CD14-positive monocyte (primary cell): ENCODE data around the gene MRPL10. TPM values are rescaled to one million over a fixed set of nuclear protein-coding genes. Genes with fewer than 3 reads are reported as not detected.

ENCODE experiments used
- DNase-seq, 3 donors: peaks; one replicate each; pipeline ENCODE4 v3.0.0-alpha.2; 2011 to 2022
- H2AFZ ChIP-seq: 2 replicates; pipeline ENCODE4 v1.6.0; 2012; ENCODE audit warnings: mild to moderate bottlenecking, low read depth, low read length, inconsistent platforms; ENCODE audit not compliant: insufficient read depth, poor library complexity, severe bottlenecking
- H3K27ac ChIP-seq, 2 donors: 1 replicate in 1 of 2; 2 replicates in 1 of 2; pipeline ENCODE4 v1.5.1; 2012 to 2013; ENCODE audit warnings: low read length in 2 of 2, control low read depth in 1 of 2, inconsistent platforms in 1 of 2, low read depth in 1 of 2, mild to moderate bottlenecking in 1 of 2
- H3K27me3 ChIP-seq, 2 donors: one replicate each; pipeline versions ENCODE4 v1.6.0 to v1.6.1; 2011 to 2013; ENCODE audit warnings: low read length in 2 of 2; ENCODE audit not compliant: control insufficient read depth in 2 of 2, insufficient read depth in 2 of 2
- H3K36me3 ChIP-seq, 2 donors: replicated peaks in 1 of 2; 1 replicate in 1 of 2; 2 replicates in 1 of 2; pipeline versions ENCODE4 v1.5.1 to v1.6.1; 2012 to 2013; ENCODE audit warnings: low read length in 2 of 2, control low read depth in 1 of 2, inconsistent platforms in 1 of 2, mild to moderate bottlenecking in 1 of 2; ENCODE audit not compliant: insufficient read depth in 2 of 2, control insufficient read depth in 1 of 2
- H3K4me1 ChIP-seq, 2 donors: 1 replicate in 1 of 2; 2 replicates in 1 of 2; pipeline versions ENCODE4 v1.5.1 to v1.6.1; 2012 to 2013; ENCODE audit warnings: low read length in 2 of 2, control low read depth in 1 of 2, inconsistent platforms in 1 of 2, mild to moderate bottlenecking in 1 of 2, moderate library complexity in 1 of 2; ENCODE audit not compliant: insufficient read depth in 2 of 2, control insufficient read depth in 1 of 2
- H3K4me2 ChIP-seq: replicated peaks from 2 replicates; pipeline ENCODE3; 2012; ENCODE audit warnings: low read length, moderate library complexity, mild to moderate bottlenecking; ENCODE audit not compliant: poor library complexity, severe bottlenecking; ENCODE audit errors: extremely low read depth
- H3K4me3 ChIP-seq, 3 experiments: fragments of 200-600 bp in 1 of 3; sonication (generic) in 1 of 3; replicated peaks in 1 of 3; 1 replicate in 2 of 3; 2 replicates in 1 of 3; pipeline ENCODE4 v1.5.1; 2011 to 2013; ENCODE audit warnings: low read length in 3 of 3, mild to moderate bottlenecking in 3 of 3, control low read depth in 2 of 3, low read depth in 2 of 3, inconsistent platforms in 1 of 3, moderate library complexity in 1 of 3
- H3K79me2 ChIP-seq: 2 replicates; pipeline ENCODE4 v1.6.0; 2012; ENCODE audit warnings: mild to moderate bottlenecking, control low read depth, inconsistent platforms, low read length, moderate library complexity; ENCODE audit not compliant: insufficient read depth
- H3K9ac ChIP-seq: 2 replicates; pipeline ENCODE4 v1.6.0; 2017; ENCODE audit warnings: low read length, mild to moderate bottlenecking; ENCODE audit not compliant: insufficient read depth, poor library complexity, severe bottlenecking
- H3K9me3 ChIP-seq, 2 donors: replicated peaks in 1 of 2; 1 replicate in 1 of 2; 2 replicates in 1 of 2; pipeline versions ENCODE4 v1.5.1 to v1.6.1; 2012 to 2013; ENCODE audit warnings: low read length in 2 of 2, control low read depth in 1 of 2; ENCODE audit not compliant: control insufficient read depth in 1 of 2, insufficient read depth in 1 of 2
- H4K20me1 ChIP-seq: 2 replicates; pipeline ENCODE4 v1.6.0; 2012; ENCODE audit warnings: mild to moderate bottlenecking, low read length, control low read depth, moderate library complexity; ENCODE audit not compliant: insufficient read depth
- H3K27ac Mint-ChIP-seq, 7 donors: one replicate each; pipeline ENCODE4 v1.8.0; 2020; ENCODE audit warnings: mild to moderate bottlenecking in 7 of 7, mixed read lengths in 7 of 7, moderate library complexity in 6 of 7, inconsistent platforms in 2 of 7
- H3K27me3 Mint-ChIP-seq, 3 donors: one replicate each; pipeline ENCODE4 v1.8.0; 2021 to 2022; ENCODE audit warnings: low read depth in 3 of 3, mild to moderate bottlenecking in 3 of 3, mixed read lengths in 3 of 3, moderate library complexity in 3 of 3, inconsistent platforms in 1 of 3
- H3K36me3 Mint-ChIP-seq, 2 donors: one replicate each; pipeline ENCODE4 v1.8.0; 2020; ENCODE audit warnings: mixed read lengths in 2 of 2, inconsistent platforms in 1 of 2, mild to moderate bottlenecking in 1 of 2
- H3K4me1 Mint-ChIP-seq: one replicate; pipeline ENCODE4 v1.8.0; 2020; ENCODE audit warnings: mild to moderate bottlenecking, mixed read lengths
- H3K4me3 Mint-ChIP-seq, 2 donors: one replicate each; pipeline ENCODE4 v1.8.0; 2020; ENCODE audit warnings: mild to moderate bottlenecking in 2 of 2, mixed read lengths in 2 of 2, moderate library complexity in 1 of 2
- H3K9me3 Mint-ChIP-seq, 7 donors: one replicate each; pipeline ENCODE4 v1.8.0; 2020 to 2022; ENCODE audit warnings: mixed read lengths in 7 of 7, mild to moderate bottlenecking in 6 of 7, moderate library complexity in 6 of 7, inconsistent platforms in 2 of 7
- WGBS: methylation state at CpG from one replicate; pipeline ENCODE4 v1.1.5; 2013; ENCODE audit warnings: missing lambda C conversion rate; ENCODE audit not compliant: insufficient coverage; 5-methylcytosine and 5-hydroxymethylcytosine counted together
- intact Hi-C, 2 donors: fragments of 100-400 bp; cut with micrococcal nuclease; formaldehyde crosslinking; loops; one replicate each; pipeline versions ENCODE4 v1.15.0 to v1.15.1; 2023
- polyA plus RNA-seq, 3 donors: library from polyadenylated mRNA; depleted of rRNA in 1 of 3; unstranded in 2 of 3; stranded (reverse) in 1 of 3; fragments of 300-500 nt in 2 of 3; fragments of >200 nt in 1 of 3; fragmentation: Illumina TruSeq in 2 of 3; gene quantifications; 1 replicate in 2 of 3; 2 replicates in 1 of 3; pipeline ENCODE4 v1.2.3, GENCODE V29; 2012 to 2021
- TF ChIP-seq, protein P1 (sequence below): fragments of 200-600 bp; IDR thresholded peaks from one replicate; pipeline ENCODE4 v1.8.0; 2022; ENCODE audit warnings: antibody characterized with exemption, mild to moderate bottlenecking

The MRPL10 gene
- polyA plus RNA-seq, 3 donors, result 28.5 to 32.7 (median 32.6) TPM

- Histone ChIP-seq H3K4me3 (no peak overlapping the region), H3K27ac (no peak overlapping the region), H4K20me1 (no peaks in the 10 kb centered on the region), H3K27me3 (peaks cover 21 to 28% of the 10 kb centered on the region in 2 donors), H2AFZ (no peak overlapping the region), H3K79me2 (no peaks in the 10 kb centered on the region), H3K9ac (no peak overlapping the region), H3K4me1 (no peaks in the 10 kb centered on the region), H3K9me3 (no peaks in the 10 kb centered on the region), H3K36me3 (no peaks in the 10 kb centered on the region), H3K4me2 (no peak overlapping the region)
- H3K27me3 Mint-ChIP-seq, result peaks cover 26 to 57% (median 37%) of the 10 kb centered on the region in 3 donors
- peaks cover 0 to 3% (median 0%) of the 10 kb centered on the region in 7 donors for H3K9me3 Mint-ChIP-seq
- 85% methylated on average over 8 of the region's 11 CpGs for WGBS
- no peak overlapping the region for H3K4me3 Mint-ChIP-seq
- H3K4me1 Mint-ChIP-seq, result peaks cover 13% of the 10 kb centered on the region
- no peak overlapping the region for H3K27ac Mint-ChIP-seq
- intact Hi-C loops, result no loop called here
- no peak for DNase-seq
- TF ChIP-seq, protein P1, sequence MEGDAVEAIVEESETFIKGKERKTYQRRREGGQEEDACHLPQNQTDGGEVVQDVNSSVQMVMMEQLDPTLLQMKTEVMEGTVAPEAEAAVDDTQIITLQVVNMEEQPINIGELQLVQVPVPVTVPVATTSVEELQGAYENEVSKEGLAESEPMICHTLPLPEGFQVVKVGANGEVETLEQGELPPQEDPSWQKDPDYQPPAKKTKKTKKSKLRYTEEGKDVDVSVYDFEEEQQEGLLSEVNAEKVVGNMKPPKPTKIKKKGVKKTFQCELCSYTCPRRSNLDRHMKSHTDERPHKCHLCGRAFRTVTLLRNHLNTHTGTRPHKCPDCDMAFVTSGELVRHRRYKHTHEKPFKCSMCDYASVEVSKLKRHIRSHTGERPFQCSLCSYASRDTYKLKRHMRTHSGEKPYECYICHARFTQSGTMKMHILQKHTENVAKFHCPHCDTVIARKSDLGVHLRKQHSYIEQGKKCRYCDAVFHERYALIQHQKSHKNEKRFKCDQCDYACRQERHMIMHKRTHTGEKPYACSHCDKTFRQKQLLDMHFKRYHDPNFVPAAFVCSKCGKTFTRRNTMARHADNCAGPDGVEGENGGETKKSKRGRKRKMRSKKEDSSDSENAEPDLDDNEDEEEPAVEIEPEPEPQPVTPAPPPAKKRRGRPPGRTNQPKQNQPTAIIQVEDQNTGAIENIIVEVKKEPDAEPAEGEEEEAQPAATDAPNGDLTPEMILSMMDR, result no peak
- H3K36me3 Mint-ChIP-seq, result no peaks in the 10 kb centered on the region
Observed at GRCh38 chr17:47867813-47868533, 36.6 kb upstream of the MRPL10 start.

DNA sequence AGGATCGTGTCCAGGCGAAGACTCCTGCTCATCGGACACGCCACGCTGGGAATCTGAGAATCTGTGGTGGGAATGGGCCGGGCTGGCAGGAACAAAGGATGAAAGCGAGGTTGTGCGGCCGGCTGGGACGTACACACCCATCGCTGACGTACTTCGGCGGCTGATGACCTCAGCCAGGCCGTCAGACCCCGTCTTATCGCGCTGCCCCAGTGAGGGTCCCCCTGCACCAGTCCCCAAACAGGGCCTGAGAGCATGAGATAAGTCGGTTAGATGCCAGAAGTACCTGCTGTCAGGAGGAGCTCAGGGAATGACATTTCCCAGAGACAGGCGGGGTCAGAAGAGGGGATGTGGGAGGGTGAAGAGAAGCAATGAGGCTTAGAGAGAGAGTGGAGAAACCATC lies 35.6 kb upstream of the MRPL10 start:
- no peak overlapping the region for H3K4me2 ChIP-seq
- Mint-ChIP-seq H3K36me3 (no peaks in the 10 kb centered on the region), H3K27ac (no peak overlapping the region), H3K4me1 (peaks cover 8% of the 10 kb centered on the region), H3K4me3 (no peak overlapping the region), H3K27me3 (peaks cover 19 to 50% (median 29%) of the 10 kb centered on the region in 3 donors), H3K9me3 (peaks cover 0 to under 1% (median 0%) of the 10 kb centered on the region in 7 donors)
- 91% methylated on average over 20 of the region's 20 CpGs for WGBS
- no peak overlapping the region for H3K27ac ChIP-seq
- DNase-seq, result no peak
- H3K4me1 ChIP-seq, result no peaks in the 10 kb centered on the region
- H3K4me3 ChIP-seq, result no peak overlapping the region
- no peaks in the 10 kb centered on the region for H3K79me2 ChIP-seq
- H3K27me3 ChIP-seq, result peaks cover 12 to 17% of the 10 kb centered on the region in 2 donors
- no peaks in the 10 kb centered on the region for H4K20me1 ChIP-seq
- no peak overlapping the region for H3K9ac ChIP-seq
- no peaks in the 10 kb centered on the region for H3K9me3 ChIP-seq
- H2AFZ ChIP-seq, result no peak overlapping the region
- no peaks in the 10 kb centered on the region for H3K36me3 ChIP-seq
- TF ChIP-seq, protein P1, result no peak
- intact Hi-C loops, result no loop called here
